ENCODE measurements around the gene VPS26B.
"Not testable (repeated sequence)": the region's sequence is repeated elsewhere in the genome, so short reads cannot be mapped to it uniquely, and the experiment has no call there.

VPS26B gene

DNA sequence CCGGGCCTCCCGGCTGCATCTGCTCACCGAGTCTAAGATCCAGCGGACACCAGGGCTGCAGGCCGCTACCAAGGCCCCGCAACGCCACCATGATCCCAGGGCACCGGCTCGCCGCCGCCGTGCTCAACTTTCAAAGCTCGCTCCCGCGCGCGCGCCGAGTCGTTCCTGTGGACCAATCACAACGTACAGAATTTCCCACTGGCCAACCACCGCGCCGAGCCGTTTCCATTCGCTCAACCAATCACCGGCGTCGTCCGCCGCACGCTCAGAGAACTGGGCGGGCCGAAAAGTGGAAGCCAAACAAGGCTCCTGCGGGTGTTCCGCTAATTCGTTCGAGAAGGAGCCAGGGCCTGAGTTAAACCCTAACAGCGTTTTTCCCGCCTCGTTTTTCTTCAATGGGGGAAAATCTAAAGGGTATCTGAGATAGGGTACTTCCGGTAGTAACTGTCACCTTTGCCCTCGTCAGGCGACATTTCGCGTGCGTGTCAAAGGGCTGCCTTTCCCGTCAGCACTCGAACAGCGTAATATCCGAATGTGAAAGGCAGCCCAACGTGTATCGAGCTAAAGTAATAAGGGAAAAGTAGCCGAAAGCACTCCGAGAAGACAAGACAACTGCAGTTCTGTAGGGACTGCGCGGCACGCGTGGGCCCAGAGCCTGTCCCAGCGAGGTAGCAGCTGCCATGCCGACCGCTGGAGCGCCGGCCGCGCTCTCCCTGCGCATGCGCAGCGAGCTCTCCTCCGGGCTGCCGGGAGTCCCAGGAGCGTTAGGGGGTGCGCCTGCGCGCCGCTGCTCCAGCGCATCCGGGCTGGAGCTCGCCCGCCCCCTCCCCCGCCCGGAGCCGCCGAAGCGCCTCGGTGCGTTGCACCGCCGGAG lies at the start of gene VPS26B, which contains the start of gene NCAPD3:
Gene VPS26B (plus strand): TSS at position 836 of the 874 bp plus-strand sequence. CDS start 452 bp downstream, outside the sequence.
Gene NCAPD3 (minus strand): TSS at position 132 of the 874 bp plus-strand sequence. CDS start 41 bp downstream, at position 91.
- H3K27ac ChIP-seq (ENCODE audit: low read depth, low read length) = peak within 1 kb of the TSS; percentile 98
- no peaks in the 10 kb centered on the region for H3K27me3 ChIP-seq (ENCODE audit: control insufficient read depth in 1 of 2, insufficient read depth in 2 of 2, low read length in 2 of 2)
- peaks cover 3% of the 10 kb centered on the region for H3K36me3 ChIP-seq (ENCODE audit: insufficient read depth, low read length)
- peak within 1 kb of the TSS; percentile 86 to 97 for H3K4me3 ChIP-seq (ENCODE audit: low read depth in 1 of 2, low read length in 2 of 2)
- no peaks in the 10 kb centered on the region for H3K9me3 ChIP-seq (ENCODE audit: low read length)
- H3K4me1 ChIP-seq (ENCODE audit: insufficient read depth, low read length) = peaks cover 30% of the 10 kb centered on the region
- H3K9ac ChIP-seq (ENCODE audit: low read length) = peak within 1 kb of the TSS; percentile 88

DNA sequence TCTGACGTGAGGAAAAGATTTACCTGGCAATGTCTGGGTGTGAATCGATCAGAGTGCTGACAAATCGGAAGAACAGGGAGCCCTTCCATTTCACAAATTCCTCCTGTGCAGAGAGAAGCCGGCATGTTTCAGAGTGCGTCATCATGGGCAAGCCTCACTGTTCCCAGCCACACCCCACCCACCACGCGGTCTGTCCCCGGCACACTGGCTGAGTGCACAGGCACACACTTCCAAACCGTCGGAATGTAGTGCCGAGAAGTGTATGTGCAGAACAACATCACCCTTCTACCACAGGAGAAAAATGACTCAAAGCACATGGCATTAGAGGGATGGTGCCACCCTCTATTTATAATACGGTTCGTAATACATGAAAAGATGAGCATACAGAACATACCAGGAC lies 48.2 kb upstream of the VPS26B start:
- Histone ChIP-seq H3K27me3 (ENCODE audit: control insufficient read depth in 1 of 2, insufficient read depth in 2 of 2, low read length in 2 of 2) (no peaks in the 10 kb centered on the region), H3K9ac (ENCODE audit: low read length) (no peak overlapping the region), H3K9me3 (ENCODE audit: low read length) (no peaks in the 10 kb centered on the region), H3K36me3 (ENCODE audit: insufficient read depth, low read length) (peaks cover 20% of the 10 kb centered on the region), H3K4me3 (ENCODE audit: low read depth in 1 of 2, low read length in 2 of 2) (no peak overlapping the region), H3K4me1 (ENCODE audit: insufficient read depth, low read length) (no peaks in the 10 kb centered on the region), H3K27ac (ENCODE audit: low read depth, low read length) (no peak overlapping the region)

DNA sequence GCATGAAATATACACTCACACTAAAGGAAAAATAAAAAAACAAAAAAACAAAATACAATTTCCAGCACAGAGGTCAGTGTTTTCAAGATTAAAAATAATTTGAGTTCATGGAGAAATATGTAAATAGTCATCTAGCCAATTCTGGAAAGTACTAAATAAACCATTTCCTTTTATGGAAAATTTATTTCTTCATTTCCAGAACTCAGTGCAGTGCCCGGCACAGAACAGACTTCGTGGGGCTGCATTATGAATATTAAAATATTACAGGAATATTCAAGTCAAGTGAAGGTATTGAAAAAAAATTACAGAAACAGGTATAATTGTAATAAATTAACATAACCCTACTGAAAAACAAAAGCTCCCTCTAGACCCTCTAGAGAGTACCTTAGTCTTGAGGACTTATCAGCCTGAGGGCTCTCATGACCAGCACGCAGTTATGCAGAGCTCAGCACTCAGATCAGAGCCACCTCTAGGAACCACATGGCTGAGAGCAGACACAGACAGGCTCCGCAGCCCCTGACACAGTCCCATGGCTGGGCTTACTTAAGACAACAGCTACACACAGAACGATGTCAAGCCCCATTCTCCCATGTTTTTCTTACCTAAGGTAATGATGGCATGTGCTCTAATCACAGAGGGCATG lies 46.3 kb upstream of the VPS26B start:
- H3K36me3 ChIP-seq (ENCODE audit: insufficient read depth, low read length) = peaks cover 20% of the 10 kb centered on the region
- no peaks in the 10 kb centered on the region for H3K9me3 ChIP-seq (ENCODE audit: low read length)
- H3K9ac ChIP-seq (ENCODE audit: low read length) = no peak overlapping the region
- no peak overlapping the region for H3K4me3 ChIP-seq (ENCODE audit: low read depth in 1 of 2, low read length in 2 of 2)
- no peak overlapping the region for H3K27ac ChIP-seq (ENCODE audit: low read depth, low read length)
- H3K4me1 ChIP-seq (ENCODE audit: insufficient read depth, low read length) = no peaks in the 10 kb centered on the region
- no peaks in the 10 kb centered on the region for H3K27me3 ChIP-seq (ENCODE audit: control insufficient read depth in 1 of 2, insufficient read depth in 2 of 2, low read length in 2 of 2)

DNA sequence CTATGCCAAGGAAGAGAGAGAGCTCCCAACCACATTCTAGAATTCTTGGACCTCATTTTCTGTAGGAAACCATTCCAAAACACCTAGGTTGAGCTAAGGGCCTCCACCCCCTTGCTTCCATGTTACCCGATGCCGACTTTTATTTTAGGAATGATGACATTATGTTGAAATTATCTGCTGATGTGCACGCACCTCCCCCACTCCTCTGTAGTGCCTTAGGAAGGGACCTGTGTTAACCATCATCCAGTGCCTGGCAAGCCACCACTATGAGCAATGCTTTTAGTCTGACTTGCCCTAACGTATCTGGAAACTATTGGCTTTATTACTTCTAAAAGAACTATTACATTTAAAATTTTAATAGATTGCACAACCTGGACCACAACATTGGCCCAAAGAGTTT lies 42.8 kb upstream of the VPS26B start:
- H3K36me3 ChIP-seq (ENCODE audit: insufficient read depth, low read length) = peaks cover 23% of the 10 kb centered on the region
- no peaks in the 10 kb centered on the region for H3K4me1 ChIP-seq (ENCODE audit: insufficient read depth, low read length)
- no peaks in the 10 kb centered on the region for H3K27me3 ChIP-seq (ENCODE audit: control insufficient read depth in 1 of 2, insufficient read depth in 2 of 2, low read length in 2 of 2)
- H3K4me3 ChIP-seq (ENCODE audit: low read depth in 1 of 2, low read length in 2 of 2) = no peak overlapping the region
- H3K27ac ChIP-seq (ENCODE audit: low read depth, low read length) = no peak overlapping the region
- H3K9ac ChIP-seq (ENCODE audit: low read length) = no peak overlapping the region
- H3K9me3 ChIP-seq (ENCODE audit: low read length) = no peaks in the 10 kb centered on the region

DNA sequence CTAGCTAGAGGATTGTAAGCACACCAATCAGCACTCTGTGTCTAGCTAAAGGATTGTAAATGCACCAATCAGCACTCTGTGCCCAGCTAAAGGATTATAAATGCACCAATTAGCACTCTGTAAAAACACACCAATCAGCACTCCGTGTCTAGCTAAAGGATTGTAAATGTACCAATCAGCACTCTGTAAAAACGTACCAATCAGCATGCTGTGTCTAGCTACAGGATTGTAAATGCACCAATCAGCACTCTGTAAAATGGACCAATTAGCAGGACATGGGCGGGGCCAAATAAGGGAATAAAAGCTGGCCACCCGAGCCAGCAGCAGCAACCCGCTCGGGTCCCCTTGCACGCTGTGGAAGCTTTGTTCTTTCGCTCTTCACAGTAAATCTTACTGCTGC lies 36.4 kb upstream of the VPS26B start:
- H3K9ac ChIP-seq (ENCODE audit: low read length); H3K4me3 ChIP-seq (ENCODE audit: low read depth in 1 of 2, low read length in 2 of 2); H3K9me3 ChIP-seq (ENCODE audit: low read length); H3K27ac ChIP-seq (ENCODE audit: low read depth, low read length); H3K27me3 ChIP-seq (ENCODE audit: control insufficient read depth in 1 of 2, insufficient read depth in 2 of 2, low read length in 2 of 2); H3K4me1 ChIP-seq (ENCODE audit: insufficient read depth, low read length): not testable (repeated sequence)
- H3K36me3 ChIP-seq (ENCODE audit: insufficient read depth, low read length) = peaks cover 22% of the 10 kb centered on the region

DNA sequence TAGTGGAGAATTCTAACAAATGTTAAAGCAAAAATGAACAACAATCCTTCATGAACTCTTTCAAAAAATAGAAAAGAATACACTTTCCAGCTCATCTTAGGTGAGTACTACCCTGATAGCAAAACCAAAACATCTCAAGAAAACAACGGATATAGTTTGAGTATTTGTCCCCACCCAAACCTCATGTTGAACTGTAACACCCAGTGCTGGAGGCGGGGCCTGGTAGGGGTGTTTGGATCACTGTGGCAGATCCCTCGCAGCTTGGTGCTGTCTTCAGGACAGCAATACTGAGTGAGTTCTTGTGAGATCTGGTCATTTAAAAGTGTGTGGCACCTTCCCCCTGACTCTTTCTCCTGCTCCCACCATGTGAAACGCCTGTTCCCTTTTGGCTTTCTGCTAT lies 27.7 kb upstream of the VPS26B start:
- Histone ChIP-seq H3K4me3 (ENCODE audit: low read depth in 1 of 2, low read length in 2 of 2) (no peak overlapping the region), H3K36me3 (ENCODE audit: insufficient read depth, low read length) (peaks cover 1% of the 10 kb centered on the region), H3K27me3 (ENCODE audit: control insufficient read depth in 1 of 2, insufficient read depth in 2 of 2, low read length in 2 of 2) (no peaks in the 10 kb centered on the region), H3K4me1 (ENCODE audit: insufficient read depth, low read length) (no peaks in the 10 kb centered on the region), H3K27ac (ENCODE audit: low read depth, low read length) (no peak overlapping the region), H3K9ac (ENCODE audit: low read length) (no peak overlapping the region), H3K9me3 (ENCODE audit: low read length) (no peaks in the 10 kb centered on the region)

DNA sequence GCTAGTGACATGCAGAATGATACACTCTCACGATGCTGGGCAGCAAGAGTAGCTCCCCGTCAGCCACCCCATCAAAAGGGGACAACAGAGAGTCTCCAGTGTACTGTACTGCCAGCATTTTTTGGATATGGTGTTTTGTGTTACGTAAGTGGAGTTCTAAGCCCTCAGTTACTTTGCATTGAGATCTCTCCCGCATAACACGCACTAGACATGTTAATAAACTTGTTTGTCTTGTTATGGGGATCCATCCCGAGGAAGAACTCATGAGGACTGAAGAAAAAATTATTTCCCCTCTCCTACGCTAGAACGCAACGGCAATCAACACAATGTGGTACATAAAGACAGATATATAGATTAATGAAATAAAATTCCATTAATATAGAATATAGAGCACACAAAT lies 24.9 kb upstream of the VPS26B start:
- Histone ChIP-seq H3K9me3 (ENCODE audit: low read length) (no peaks in the 10 kb centered on the region), H3K4me3 (ENCODE audit: low read depth in 1 of 2, low read length in 2 of 2) (no peak overlapping the region), H3K9ac (ENCODE audit: low read length) (no peak overlapping the region), H3K27ac (ENCODE audit: low read depth, low read length) (no peak overlapping the region), H3K27me3 (ENCODE audit: control insufficient read depth in 1 of 2, insufficient read depth in 2 of 2, low read length in 2 of 2) (no peaks in the 10 kb centered on the region), H3K4me1 (ENCODE audit: insufficient read depth, low read length) (no peaks in the 10 kb centered on the region), H3K36me3 (ENCODE audit: insufficient read depth, low read length) (peaks cover 12% of the 10 kb centered on the region)

DNA sequence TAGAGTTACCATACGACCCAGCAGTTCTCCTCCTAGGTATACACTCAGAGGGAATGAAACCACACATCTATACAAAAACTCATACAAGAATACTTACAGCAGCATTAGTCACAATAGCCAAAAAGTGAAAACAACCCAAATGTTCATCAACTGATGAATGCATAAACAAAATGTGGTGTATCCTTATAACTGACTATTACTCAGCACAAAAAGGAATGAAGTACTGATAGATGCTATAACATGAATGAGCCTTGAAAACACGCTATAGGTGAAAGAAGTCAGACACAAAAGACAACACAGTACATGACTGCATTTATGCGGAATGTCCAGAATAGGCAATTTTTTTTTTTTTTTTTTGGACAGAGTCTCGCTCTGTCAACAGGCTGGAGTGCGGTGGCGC lies 23.8 kb upstream of the VPS26B start:
- Histone ChIP-seq H3K4me1 (ENCODE audit: insufficient read depth, low read length) (no peaks in the 10 kb centered on the region), H3K36me3 (ENCODE audit: insufficient read depth, low read length) (peaks cover 12% of the 10 kb centered on the region), H3K27ac (ENCODE audit: low read depth, low read length) (no peak overlapping the region), H3K27me3 (ENCODE audit: control insufficient read depth in 1 of 2, insufficient read depth in 2 of 2, low read length in 2 of 2) (no peaks in the 10 kb centered on the region), H3K9ac (ENCODE audit: low read length) (no peak overlapping the region), H3K4me3 (ENCODE audit: low read depth in 1 of 2, low read length in 2 of 2) (no peak overlapping the region), H3K9me3 (ENCODE audit: low read length) (no peaks in the 10 kb centered on the region)

DNA sequence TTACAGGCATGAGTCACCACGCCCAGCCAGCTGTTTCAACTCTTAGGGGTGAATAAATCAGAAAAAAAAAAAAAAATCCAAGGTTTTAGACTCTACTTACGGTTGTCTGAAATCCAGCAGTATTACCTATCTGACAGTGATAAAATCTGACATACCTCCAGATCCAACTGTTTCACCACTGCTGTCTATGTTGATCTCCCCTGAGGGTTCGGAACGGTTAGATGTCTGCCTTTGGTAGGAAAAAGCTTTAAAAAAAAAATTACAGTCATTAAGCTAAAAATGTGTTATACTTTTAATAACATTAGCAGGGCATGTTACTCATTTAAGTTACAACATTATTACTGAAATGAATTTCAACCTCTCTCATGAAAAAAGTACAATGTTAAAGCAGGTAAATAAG lies 21.8 kb upstream of the VPS26B start:
- peaks cover 19% of the 10 kb centered on the region for H3K36me3 ChIP-seq (ENCODE audit: insufficient read depth, low read length)
- no peak overlapping the region for H3K27ac ChIP-seq (ENCODE audit: low read depth, low read length)
- no peak overlapping the region for H3K9ac ChIP-seq (ENCODE audit: low read length)
- no peaks in the 10 kb centered on the region for H3K27me3 ChIP-seq (ENCODE audit: control insufficient read depth in 1 of 2, insufficient read depth in 2 of 2, low read length in 2 of 2)
- H3K9me3 ChIP-seq (ENCODE audit: low read length) = no peaks in the 10 kb centered on the region
- H3K4me3 ChIP-seq (ENCODE audit: low read depth in 1 of 2, low read length in 2 of 2) = no peak overlapping the region
- no peaks in the 10 kb centered on the region for H3K4me1 ChIP-seq (ENCODE audit: insufficient read depth, low read length)

DNA sequence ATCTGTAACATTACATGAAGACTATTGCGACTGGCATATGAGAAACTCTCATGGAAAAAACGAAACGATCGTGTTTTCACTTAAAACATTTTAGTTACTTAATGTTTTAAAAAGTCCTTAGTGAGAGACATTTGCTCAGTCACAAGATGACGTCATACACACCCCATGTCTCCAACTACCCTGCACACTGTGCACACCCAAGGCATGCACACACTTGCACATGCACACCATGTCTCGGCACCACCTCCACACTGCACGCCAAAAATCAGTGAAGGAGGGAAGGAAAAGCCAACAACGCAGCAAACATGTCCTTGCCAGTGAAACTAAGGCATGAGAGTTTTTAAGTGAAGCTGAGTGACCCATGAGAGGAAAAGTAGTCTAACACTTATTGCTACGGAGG lies 18.7 kb upstream of the VPS26B start:
- Histone ChIP-seq H3K36me3 (ENCODE audit: insufficient read depth, low read length) (peaks cover 25% of the 10 kb centered on the region), H3K9me3 (ENCODE audit: low read length) (no peaks in the 10 kb centered on the region), H3K27me3 (ENCODE audit: control insufficient read depth in 1 of 2, insufficient read depth in 2 of 2, low read length in 2 of 2) (no peaks in the 10 kb centered on the region), H3K4me1 (ENCODE audit: insufficient read depth, low read length) (no peaks in the 10 kb centered on the region), H3K4me3 (ENCODE audit: low read depth in 1 of 2, low read length in 2 of 2) (no peak overlapping the region), H3K9ac (ENCODE audit: low read length) (no peak overlapping the region), H3K27ac (ENCODE audit: low read depth, low read length) (no peak overlapping the region)

DNA sequence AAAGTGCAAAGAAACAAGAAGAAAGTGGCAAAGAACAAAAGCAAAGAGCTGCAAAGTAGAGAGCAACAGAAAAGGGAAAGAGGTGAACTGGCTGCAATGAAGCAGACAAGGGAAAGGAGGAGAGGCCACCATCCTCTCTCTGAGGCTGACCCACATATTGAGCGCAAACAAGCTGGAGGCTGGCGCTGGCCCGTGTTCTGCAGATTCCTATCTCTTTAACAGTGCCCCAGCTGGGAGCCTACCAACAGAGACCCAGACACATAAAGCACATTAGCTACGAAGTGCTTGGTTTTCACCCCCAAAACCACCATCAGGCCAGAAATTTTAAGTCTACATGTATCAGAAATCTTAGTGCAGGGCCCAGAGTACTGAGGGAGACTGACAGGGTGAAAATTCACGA lies 18.3 kb upstream of the VPS26B start:
- no peak overlapping the region for H3K27ac ChIP-seq (ENCODE audit: low read depth, low read length)
- no peak overlapping the region for H3K9ac ChIP-seq (ENCODE audit: low read length)
- H3K9me3 ChIP-seq (ENCODE audit: low read length) = no peaks in the 10 kb centered on the region
- no peaks in the 10 kb centered on the region for H3K4me1 ChIP-seq (ENCODE audit: insufficient read depth, low read length)
- no peak overlapping the region for H3K4me3 ChIP-seq (ENCODE audit: low read depth in 1 of 2, low read length in 2 of 2)
- H3K27me3 ChIP-seq (ENCODE audit: control insufficient read depth in 1 of 2, insufficient read depth in 2 of 2, low read length in 2 of 2) = no peaks in the 10 kb centered on the region
- H3K36me3 ChIP-seq (ENCODE audit: insufficient read depth, low read length) = peaks cover 25% of the 10 kb centered on the region
